Measurements from ENCODE around the gene MSRB1.
"Not testable (repeated sequence)": the region's sequence is repeated elsewhere in the genome, so short reads cannot be mapped to it uniquely, and the experiment has no call there.

Gene MSRB1

GRCh38 chr16:1945559-1946391 lies 2.8 kb upstream of the MSRB1 start:
- DNase-seq = no peak
- TF ChIP-seq GATA1 (IDR thresholded peaks at IDR 0.05; ENCODE audit: low read depth, low read length) (no peak), POLR2A (IDR thresholded peaks at IDR 0.05; ENCODE audit: low read length) (no peak)

- TF ChIP-seq GATA1 (IDR thresholded peaks at IDR 0.05; ENCODE audit: low read depth, low read length) (no peak), POLR2A (IDR thresholded peaks at IDR 0.05; ENCODE audit: low read length) (no peak)
- no peak for DNase-seq
Observed at GRCh38 chr16:1944612-1945199, 1.7 kb upstream of the MSRB1 start.

- TF ChIP-seq POLR2A (IDR thresholded peaks at IDR 0.05; ENCODE audit: low read length) (no peak), GATA1 (IDR thresholded peaks at IDR 0.05; ENCODE audit: low read depth, low read length) (no peak)
- no peak for DNase-seq
Observed at GRCh38 chr16:1942047-1942809, 771 bp downstream of the MSRB1 start.

DNA sequence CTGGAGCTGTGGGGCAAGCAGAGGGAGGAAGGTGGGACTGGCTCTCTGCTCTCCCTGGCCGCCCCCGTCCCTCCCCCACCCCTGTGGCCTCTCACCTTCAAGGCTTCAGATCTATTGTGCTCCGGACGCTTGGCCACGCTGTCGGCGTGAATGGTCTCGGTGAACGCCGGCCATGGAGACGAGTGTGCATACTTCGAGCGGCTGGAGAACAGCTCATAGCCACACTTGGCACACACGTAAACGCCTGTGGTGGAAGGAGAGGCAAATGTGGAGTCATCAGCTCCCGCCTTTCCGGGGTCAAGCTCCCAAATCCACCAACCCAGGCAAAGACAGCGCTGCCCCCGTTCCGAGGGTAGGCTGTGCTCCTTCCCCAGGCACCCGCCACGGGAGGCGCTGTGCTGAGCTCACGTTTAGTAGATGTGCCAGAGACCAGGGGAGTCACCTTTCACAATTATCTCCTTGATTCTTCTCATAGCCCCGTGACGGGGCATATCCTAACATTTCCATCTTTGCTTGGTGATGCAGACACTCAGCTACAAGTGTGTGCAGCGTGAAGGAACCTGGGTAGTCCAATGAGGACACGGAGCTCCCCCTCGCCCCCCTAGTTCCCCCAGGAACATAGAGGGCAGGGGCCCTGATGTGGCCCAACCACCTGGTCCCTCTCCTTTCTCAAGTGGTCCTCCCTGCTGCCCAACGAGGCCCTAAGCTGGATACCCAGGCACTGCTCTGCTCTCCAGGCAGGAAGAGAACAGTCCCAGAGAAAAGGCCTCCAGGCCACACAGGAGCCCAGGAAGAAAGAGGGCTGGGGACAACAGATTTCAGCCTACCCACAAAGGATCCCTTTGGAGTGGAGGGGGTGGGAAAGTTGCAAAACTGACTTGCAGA lies 1.6 kb downstream of the MSRB1 start:
- no peak for DNase-seq
- no peak for TF ChIP-seq GATA1 (IDR thresholded peaks at IDR 0.05; ENCODE audit: low read depth, low read length)
- TF ChIP-seq POLR2A (IDR thresholded peaks at IDR 0.05; ENCODE audit: low read length) = no peak

DNA sequence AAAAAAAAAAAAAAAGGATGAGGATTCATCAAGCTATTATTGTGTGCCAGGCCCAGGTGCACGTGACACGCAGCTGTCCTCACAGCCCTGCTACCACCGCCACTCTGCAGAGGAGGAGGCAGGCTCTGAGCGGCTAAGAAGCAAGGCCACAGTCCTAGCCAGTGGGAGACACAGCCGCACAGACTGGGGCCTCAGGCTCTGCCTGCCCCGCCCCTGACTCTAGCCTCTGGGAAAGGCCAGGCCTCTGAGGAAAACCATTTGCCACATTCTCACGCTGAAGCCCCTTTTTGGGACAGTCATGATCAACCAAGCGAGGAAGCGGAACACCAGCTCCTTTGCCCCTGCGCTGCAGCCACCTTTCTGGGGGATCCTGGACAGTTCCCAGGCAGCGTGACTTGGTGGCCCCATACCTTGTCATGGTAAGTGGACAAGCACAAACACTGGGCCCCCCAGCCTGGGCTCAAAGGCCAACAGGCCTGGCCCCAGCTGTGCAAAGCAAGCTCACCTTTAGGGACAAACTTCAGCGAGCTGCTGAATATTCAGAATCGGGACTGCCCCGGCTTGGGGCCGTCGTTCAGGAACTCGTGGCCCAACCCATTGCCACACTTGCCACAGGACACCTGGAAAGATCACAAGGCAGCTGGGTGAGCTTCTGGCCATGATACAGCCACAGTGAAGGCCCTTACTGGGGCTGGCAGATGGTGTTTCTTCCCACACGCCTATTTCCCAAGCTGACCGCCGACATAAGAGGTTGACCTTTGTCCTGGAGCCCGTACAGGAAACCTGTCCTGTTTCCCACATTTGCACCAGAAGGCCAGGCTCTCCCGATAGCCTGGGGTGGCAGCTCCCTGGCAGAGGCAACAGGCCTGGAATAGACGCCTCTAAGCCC lies 2.5 kb downstream of the MSRB1 start:
- TF ChIP-seq POLR2A (IDR thresholded peaks at IDR 0.05; ENCODE audit: low read length) = no peak
- no peak for TF ChIP-seq GATA1 (IDR thresholded peaks at IDR 0.05; ENCODE audit: low read depth, low read length)
- no peak for DNase-seq

- not testable (repeated sequence) for DNase-seq
Observed at GRCh38 chr16:1939833-1940232, 3.2 kb downstream of the MSRB1 start.

DNA sequence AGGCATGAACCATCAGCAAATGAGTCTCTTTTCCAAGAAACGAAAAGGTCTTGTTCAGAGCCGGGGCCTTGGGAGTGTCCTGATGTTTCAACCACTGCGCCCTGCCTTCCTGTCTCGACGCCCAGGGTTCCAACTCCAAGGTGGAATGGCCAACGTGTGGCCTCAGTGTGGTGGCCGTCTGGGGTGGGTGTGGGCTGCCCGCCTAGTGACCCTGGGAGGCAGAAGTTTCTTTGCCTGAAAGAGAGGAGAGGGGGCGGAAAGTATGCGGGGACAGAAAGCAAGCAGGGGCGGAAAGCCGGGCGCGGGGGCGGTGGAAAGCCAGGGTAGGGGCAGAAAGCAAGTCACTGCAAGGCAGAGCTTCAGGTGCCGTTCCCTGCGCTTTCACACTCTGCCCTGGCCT lies 4.1 kb downstream of the MSRB1 start:
- TF ChIP-seq POLR2A (IDR thresholded peaks at IDR 0.05; ENCODE audit: low read length) (no peak), GATA1 (IDR thresholded peaks at IDR 0.05; ENCODE audit: low read depth, low read length) (no peak)
- DNase-seq = no peak

GRCh38 chr16:1938316-1938715 lies 4.7 kb downstream of the MSRB1 start:
- TF ChIP-seq POLR2A (IDR thresholded peaks at IDR 0.05; ENCODE audit: low read length) = no peak
- TF ChIP-seq GATA1 (IDR thresholded peaks at IDR 0.05; ENCODE audit: low read depth, low read length) = no peak
- DNase-seq = no peak

DNA sequence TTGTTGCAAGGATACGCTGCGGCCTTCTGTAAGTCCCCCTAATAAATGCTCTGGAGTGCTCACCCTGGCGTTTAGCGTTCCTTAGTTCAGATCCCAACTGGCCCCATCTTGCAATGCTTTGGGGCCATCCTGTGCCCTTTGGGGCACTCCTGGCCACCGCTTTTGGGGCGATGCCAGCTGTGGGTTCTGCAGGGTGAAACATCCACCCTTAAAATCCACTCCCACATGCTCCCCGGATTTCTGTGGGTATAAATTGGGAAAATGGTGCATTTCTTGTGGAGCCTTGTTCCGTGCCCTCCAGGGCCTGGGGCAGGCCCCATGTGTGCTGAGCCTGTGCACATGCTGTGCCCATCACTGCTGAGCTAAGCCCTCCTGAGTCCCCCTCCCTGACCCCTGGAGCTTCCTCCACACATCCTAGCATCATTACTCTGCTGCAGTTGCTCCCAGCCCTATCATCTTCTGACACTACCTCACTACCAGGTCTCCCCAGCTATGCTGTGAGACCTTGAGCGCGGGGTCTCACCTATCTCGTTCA lies 6.0 kb downstream of the MSRB1 start:
- no peak for TF ChIP-seq GATA1 (IDR thresholded peaks at IDR 0.05; ENCODE audit: low read depth, low read length)
- no peak for TF ChIP-seq POLR2A (IDR thresholded peaks at IDR 0.05; ENCODE audit: low read length)
- DNase-seq = no peak

GRCh38 chr16:1933097-1933661 lies 9.8 kb downstream of the MSRB1 start:
- TF ChIP-seq POLR2A (IDR thresholded peaks at IDR 0.05; ENCODE audit: low read length) = no peak
- no peak for TF ChIP-seq GATA1 (IDR thresholded peaks at IDR 0.05; ENCODE audit: low read depth, low read length)
- no peak for DNase-seq

- no peak for DNase-seq
- TF ChIP-seq GATA1 (IDR thresholded peaks at IDR 0.05; ENCODE audit: low read depth, low read length) = no peak
- no peak for TF ChIP-seq POLR2A (IDR thresholded peaks at IDR 0.05; ENCODE audit: low read length)
Observed at GRCh38 chr16:1932050-1933028, 10.7 kb downstream of the MSRB1 start.

Data from erythroblast (primary cell).